ENCODE data around the gene TMEM87A.
"Not testable (repeated sequence)": the region's sequence is repeated elsewhere in the genome, so short reads cannot be mapped to it uniquely, and the experiment has no call there.

The TMEM87A gene

DNA sequence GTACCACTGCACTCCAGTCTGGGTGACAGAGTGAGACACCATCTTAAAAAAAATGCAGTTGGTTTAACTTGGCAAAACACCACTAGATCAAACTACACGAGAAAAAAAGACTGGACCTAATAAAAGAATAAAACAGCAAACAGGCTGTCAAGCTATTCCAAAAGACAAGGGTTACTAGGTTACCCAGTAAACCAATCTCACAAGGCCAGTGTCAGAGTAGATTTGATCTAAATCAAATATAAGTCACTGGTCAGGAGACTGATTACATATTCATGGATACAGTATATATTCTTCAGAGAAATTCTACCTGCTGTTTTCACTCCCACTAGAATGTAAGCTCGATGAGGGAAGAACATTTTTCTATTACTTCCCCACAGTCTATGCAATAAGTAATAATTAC is 2.7 kb downstream of the TMEM87A start:
- no peak for DNase-seq

DNA sequence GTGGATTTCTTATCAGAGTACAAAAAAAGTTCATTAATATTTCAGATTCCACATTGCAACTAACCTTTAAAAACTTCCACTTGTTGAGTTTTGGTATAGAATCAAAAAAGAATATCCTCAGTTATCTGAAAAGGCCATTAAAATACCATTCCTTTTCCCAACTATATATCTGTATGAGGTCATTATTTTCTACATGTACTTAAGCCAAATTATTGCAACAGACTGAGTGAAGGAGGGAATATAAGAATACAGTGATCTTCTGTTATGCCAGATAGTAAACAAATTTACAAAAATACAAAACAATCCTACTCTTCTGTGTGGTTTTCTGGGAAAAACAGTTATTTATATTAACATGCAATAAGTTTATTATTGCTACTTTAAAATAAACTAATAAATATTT is 5.9 kb downstream of the TMEM87A start:
- DNase-seq = no peak

DNA sequence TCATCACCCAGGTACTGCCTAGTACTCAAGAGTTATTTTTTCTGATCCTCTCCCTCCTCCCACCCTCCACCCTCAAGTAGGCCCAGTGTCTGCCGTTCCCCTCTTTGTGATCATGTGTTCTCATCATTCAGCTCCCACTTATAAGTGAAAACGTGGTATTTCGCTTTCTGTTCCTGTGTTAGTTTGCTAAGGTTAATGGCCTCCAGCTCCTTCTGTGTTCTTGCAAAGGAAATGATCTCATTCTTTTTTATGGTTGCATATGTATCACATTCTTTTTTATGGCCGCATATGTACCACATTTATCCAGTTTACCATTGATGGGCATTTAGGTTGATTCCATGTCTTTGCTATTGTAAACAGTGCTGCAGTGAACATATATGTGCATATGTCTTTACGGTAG is 8.4 kb downstream of the TMEM87A start:
- DNase-seq = no peak

- no peak for DNase-seq
Observed at GRCh38 chr15:42253300-42253699, 19.9 kb downstream of the TMEM87A start.

GRCh38 chr15:42240823-42241222 is 32.4 kb downstream of the TMEM87A start:
- no peak for DNase-seq

DNA sequence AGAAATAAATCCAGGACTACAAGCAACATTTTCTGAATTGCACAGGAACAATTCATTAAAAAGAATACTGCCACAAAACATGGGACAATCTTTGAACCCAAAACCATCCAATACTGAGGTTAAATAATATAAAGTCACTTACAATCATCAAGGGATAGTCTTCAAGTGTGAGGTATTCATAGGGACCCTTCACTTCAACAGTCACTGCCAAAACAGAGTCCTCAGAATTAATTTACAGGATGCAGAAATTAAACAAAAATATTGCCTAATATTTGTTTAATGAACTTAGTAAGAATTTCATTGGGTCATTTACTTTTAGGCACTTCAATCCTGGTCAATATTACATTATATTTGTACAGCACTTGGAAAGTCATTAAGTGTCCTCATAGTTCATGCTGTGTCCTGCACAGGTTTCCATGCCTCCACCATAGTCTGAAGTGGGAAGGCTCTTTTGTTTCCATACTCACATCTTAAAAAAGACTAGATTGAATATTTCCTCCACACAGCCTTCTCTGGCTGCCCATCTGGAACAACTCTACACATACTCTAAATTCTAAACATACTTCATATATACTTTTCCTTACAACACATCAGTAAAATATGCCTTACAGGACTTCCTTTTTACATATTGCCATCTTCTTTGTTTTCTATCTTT is 33.6 kb downstream of the TMEM87A start:
- DNase-seq = no peak

DNA sequence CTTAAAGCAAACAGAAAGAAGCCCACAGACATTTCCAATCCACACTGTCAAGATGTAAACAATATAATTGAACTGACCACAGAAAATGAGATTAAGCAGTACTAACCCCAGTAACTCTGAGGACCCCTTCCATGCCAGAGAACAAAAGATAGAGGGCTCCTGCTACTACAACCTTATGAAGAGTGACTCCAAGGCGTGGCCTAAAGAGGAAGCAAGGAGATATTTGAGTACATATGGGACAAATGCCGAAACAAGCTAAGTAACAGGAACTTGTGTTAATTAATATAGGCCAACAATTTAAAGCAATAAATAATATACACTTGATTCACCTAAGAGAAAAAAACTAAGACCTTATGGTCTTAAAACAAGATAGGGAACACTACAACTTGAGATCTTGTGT is 40.1 kb downstream of the TMEM87A start:
- no peak for DNase-seq

GRCh38 chr15:42232606-42233005 is 40.6 kb downstream of the TMEM87A start:
- no peak for DNase-seq

DNA sequence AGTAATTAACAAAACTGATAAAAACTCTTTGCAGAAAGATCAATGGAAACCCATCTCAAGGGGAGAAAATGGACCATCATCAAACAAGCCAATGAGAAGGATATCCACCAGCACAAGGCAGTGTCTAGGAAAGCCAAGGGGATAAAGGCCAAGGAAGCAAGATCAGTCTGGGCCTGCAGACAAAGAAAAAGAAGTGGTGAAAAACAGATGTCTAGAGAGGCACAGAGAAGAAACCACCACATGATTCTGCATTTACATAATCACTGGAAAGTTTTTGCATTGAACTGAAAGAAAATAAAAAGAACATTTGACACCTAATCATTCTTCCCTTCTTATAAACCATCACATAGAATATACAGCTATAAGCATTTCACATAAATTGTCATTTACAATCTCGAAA is 42.1 kb downstream of the TMEM87A start:
- no peak for DNase-seq

- not testable (repeated sequence) for DNase-seq
Observed at GRCh38 chr15:42228981-42229380, 44.3 kb downstream of the TMEM87A start.

- no peak for DNase-seq
Observed at GRCh38 chr15:42228036-42228435, 45.2 kb downstream of the TMEM87A start.

DNA sequence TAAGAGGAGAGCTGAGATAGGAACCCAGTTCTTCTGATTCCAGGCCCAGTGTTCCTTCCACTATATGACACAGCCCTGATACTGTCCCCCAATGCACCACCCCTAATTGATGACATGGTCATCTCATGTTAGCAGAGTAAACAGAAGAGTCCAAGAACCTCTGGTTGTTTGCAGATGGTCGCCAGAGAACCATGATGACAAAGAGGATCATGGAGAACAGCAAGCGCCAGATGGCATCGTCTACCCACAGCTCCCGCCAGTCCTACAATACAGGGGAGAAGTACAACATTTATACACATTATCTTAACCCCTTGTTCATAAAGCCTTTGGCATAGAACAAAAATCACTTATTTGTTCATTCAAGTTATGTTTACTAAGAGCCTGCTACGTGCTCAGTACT is 46.6 kb downstream of the TMEM87A start:
- no peak for DNase-seq

- no peak for DNase-seq
Observed at GRCh38 chr15:42220216-42220615, 53.0 kb downstream of the TMEM87A start.

GRCh38 chr15:42218953-42219592 is 54.2 kb downstream of the TMEM87A start:
- DNase-seq = no peak

GRCh38 chr15:42217568-42217967 is 55.7 kb downstream of the TMEM87A start:
- no peak for DNase-seq

DNA sequence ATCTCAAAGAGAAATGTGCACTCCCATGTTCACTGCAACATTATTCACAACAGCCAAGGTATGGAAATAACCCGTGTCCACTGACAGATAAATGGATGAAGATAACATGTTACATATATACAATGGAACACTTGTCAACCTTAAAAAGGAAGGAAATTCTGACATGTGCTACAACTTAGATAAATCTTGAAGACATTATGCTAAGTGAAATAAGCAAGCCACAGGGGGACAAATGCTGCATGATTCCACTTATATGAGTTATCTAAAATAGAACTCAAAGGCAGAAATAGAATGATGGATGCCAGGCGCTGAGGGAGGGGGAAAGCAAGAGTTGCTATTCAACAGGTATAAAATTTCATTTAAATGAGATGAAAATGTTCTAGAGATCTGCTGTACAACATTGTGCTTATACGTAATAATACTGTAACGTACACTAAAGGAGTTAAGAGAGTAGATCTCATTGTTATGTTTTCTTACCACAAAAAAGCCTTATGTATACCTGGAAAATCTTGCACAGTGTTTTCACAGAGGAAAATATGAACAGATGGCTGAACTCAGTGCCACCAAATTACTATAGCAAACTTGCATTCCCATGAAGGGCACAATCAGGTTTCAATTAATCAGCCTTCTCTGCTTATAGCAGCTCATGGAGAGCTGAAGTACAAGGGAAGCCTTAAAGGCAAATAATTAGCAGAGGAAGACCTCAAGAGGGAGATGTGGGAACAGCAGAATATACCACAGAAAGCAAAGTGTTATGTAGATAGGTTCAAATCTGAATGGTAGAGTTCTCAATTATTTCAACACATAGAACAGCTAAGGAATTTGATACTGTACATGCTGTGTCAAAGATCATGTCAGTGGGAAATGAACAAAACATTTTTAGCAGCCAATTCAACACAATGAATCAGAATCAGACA is 57.1 kb downstream of the TMEM87A start:
- no peak for DNase-seq

GRCh38 chr15:42214600-42214999 is 58.6 kb downstream of the TMEM87A start:
- DNase-seq = no peak

- DNase-seq = no peak
Observed at GRCh38 chr15:42213511-42213910, 59.7 kb downstream of the TMEM87A start.

GRCh38 chr15:42210696-42211095 is 62.5 kb downstream of the TMEM87A start:
- no peak for DNase-seq

DNA sequence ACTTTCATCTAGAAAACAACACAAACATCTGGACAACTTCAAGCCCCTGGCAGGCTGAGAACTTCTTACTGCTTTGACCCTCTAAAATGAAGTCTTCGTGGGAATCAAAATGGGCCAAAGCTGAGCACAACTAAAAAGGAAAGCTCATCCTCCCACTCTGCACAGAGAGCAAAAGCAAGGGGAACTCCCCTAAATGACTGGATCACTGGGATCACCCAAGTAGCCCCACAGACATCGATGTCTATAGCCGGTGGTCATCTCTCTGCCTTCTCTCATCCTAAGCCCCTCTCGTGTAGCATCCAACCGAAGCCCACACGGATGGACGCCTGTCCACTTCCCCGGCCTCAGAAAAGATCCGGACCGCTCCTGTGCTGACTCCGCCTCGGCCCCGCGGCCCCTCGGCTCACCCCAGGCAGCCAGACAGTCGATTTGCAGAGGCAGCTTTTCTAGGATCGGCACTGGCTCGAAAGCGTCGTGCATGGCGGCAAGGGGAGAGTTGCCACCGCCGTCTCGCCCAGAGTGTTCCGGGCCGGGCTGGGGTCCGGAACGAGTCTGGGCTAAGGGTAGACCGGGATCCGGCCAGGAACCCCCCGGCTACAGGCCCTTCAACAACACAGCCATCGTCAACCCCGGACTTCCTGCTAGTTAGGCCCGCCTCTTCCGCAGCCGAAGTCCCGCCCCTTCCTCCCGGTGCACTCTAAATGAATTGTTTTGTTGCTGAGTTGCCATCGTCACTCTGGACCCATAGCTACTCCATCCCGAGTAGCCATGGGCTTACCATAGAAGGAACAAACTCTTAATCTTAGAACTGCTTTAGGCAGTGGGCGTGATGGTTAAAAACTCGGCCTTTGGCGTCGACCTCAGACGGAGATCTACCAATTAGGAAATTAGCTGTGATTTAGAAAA is 65.3 kb downstream of the TMEM87A start, which contains the start of gene VPS39:
Gene VPS39 (minus strand): TSS at position 631 of the 906 bp plus-strand sequence. CDS start 151 bp downstream, at position 480.
- peak; percentile 44 for DNase-seq

DNA sequence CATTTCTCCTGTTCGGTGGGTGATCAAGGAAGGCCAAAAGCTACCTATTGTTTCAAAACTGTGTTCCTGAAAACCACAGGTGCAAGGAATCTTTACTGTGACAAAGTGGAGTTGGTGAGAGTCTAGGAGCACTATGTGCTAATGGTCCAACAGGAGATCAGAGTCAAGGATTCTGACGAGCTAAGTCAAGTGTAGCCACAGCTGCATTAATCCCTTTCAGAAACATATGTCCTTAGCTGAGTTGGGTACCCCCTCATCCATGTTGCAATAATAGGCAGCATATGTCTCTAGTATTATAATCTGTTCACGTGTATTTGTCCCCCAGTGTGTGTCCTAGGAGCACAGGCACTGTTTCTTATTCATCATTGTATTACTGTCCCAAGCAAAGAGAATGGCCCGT is 66.8 kb downstream of the TMEM87A start:
- DNase-seq = no peak

DNA sequence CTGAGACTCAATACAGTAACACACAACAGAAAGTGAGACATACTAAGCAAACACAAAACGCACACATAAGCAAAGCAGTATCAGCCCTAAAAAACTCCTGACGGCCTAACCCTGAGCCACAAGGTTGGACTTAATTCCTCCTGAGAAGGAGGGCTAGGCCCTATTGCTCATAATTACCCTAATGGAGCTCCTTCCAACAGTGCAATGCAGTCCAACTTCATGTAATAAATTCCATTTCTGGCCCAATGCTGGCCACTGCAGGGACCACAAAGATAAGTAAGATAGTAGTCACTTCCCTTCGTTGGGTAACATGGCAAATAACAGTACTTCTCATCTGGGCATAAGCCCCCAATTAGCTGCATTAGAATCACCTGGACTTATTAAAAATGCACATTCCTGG is 69.3 kb downstream of the TMEM87A start:
- no peak for DNase-seq

DNA sequence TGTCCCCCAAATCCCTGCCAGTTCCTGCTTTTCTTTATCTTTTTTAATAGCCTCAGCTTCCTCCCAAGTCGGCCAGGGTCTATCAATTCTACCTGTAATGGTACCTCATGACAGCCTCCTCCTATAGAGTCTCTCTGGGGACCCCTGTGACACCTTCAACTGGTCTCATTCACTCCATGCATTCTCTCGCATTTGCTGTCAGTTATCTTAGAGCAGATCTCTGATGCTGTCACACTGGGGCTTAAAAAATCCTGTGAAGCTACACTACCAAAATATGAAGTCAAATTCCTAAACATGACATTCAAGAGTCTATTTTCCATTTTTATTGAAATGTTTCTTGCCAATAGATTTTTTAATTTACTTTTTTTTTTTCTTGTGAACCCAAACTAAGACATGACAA is 70.6 kb downstream of the TMEM87A start:
- no peak for DNase-seq
